ENCODE results near the gene C2orf92.
A peak's percentile ranks its signal among the peaks of the same experiment; 100 is the strongest.

Gene C2orf92

DNA sequence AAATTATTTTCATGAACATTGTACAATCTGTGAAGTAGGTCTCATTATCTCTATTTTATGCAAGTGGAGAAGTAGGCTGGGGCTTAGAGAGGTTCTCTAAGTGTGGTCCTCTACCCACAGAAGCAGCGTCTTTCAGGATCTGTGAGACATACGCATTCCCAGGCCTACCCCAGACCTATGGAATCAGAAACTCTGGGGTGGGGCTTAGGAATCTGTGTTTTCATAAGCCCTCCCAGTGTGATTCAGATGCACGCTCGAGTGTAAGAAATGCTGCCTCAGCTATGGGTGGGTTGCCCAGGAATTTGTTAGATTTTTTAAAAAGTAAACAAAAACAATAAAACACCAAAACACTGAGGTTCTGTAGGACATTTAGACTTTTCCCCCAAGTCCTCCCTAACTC lies 29.0 kb downstream of the C2orf92 start:
- H3K4me3 ChIP-seq (ENCODE audit: low read length): no peak overlapping the region
- DNase-seq (ENCODE audit: low read depth): no peak
- TF ChIP-seq, protein P1, sequence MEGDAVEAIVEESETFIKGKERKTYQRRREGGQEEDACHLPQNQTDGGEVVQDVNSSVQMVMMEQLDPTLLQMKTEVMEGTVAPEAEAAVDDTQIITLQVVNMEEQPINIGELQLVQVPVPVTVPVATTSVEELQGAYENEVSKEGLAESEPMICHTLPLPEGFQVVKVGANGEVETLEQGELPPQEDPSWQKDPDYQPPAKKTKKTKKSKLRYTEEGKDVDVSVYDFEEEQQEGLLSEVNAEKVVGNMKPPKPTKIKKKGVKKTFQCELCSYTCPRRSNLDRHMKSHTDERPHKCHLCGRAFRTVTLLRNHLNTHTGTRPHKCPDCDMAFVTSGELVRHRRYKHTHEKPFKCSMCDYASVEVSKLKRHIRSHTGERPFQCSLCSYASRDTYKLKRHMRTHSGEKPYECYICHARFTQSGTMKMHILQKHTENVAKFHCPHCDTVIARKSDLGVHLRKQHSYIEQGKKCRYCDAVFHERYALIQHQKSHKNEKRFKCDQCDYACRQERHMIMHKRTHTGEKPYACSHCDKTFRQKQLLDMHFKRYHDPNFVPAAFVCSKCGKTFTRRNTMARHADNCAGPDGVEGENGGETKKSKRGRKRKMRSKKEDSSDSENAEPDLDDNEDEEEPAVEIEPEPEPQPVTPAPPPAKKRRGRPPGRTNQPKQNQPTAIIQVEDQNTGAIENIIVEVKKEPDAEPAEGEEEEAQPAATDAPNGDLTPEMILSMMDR (conservative IDR thresholded peaks at IDR 0.05; ENCODE audit: low read length): no peak

DNA sequence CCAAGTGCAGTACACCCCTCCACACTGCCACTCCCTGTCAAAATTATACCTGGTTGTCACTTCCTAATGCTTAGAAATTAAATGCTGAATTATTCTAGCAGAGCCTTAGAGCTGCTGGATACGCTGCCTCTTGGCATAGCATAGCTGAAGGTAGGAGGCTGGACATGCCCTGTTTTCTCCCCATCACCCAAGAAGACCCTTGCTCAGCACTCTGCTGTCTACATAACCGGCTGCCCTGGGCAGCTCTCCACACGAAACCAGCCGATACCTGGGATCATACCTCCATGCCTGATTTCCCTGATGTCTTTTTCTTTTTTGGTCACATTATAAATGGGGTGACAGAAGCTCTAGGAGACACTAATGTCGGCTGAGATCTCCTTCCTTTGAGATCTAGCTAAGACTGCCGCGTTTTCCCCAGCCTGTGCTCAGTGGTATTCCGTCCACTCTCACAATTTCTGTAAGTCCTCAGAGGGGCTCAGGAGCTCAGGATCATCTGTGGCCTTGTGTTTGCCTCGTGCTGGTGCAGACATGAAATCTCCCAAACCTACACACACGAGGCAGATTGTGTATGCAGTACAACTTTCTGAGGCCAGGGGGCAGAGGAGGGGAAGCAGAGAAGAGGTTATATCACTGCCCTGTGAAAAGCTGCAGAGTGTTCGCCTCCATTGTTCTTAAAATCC lies 30.4 kb downstream of the C2orf92 start:
- peak; percentile 62 for DNase-seq (ENCODE audit: low read depth)
- H3K4me3 ChIP-seq (ENCODE audit: low read length): no peak overlapping the region
- TF ChIP-seq, protein P1 (conservative IDR thresholded peaks at IDR 0.05; ENCODE audit: low read length): peak; percentile 88

DNA sequence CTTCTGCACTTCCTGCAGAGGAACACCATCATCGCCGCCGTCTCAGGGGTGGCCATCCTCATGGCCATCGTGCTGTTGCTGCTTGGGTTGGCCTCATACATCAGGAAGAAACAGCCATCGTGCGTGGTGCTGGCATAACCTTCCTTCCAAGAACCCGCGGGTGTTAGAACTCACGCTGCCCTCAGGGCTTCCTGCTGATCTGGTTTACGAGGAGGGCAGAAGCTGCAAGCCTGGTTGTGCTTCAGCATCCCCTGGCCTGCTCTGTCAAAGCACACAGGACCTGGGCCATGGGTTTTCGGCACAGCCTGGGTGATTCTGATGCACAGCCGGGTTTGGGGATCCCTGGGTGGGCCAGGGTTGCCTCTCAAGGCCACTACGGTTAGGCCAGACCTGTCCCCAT lies 31.7 kb downstream of the C2orf92 start:
- DNase-seq (ENCODE audit: low read depth): no peak
- no peak overlapping the region for H3K4me3 ChIP-seq (ENCODE audit: low read length)
- TF ChIP-seq, protein P1 (conservative IDR thresholded peaks at IDR 0.05; ENCODE audit: low read length): no peak

DNA sequence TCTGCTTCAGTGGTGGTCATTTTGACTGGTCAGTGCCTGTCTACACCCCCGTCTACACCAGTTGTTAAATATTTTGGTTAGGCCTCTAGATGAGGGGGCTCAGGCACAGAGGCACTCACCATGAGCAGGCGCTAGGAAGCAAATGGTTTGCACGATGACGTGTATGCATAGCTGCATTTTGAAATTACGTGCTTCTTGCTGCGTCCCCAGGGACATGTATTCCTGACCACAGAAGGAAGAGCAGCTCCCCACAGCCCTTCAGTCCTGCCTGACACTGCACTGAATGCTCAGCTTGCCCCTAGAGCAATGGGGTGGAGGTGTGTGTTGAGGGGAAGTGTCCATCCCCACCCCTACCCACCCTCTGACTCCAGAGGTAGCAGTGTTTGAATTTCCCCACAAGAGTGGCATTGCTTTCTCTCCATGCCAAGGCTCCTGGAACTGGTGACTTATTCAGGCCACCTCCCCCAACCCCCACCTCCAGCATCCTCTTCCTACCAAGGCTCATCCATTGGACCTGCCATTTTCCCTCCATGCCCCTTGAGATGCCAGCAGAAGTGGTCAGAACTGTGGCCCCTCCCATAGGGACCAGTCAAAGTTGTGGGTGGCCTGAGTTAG lies 32.4 kb downstream of the C2orf92 start:
- H3K4me3 ChIP-seq (ENCODE audit: low read length): no peak overlapping the region
- TF ChIP-seq, protein P1 (conservative IDR thresholded peaks at IDR 0.05; ENCODE audit: low read length): no peak
- peak; percentile 8 for DNase-seq (ENCODE audit: low read depth)

DNA sequence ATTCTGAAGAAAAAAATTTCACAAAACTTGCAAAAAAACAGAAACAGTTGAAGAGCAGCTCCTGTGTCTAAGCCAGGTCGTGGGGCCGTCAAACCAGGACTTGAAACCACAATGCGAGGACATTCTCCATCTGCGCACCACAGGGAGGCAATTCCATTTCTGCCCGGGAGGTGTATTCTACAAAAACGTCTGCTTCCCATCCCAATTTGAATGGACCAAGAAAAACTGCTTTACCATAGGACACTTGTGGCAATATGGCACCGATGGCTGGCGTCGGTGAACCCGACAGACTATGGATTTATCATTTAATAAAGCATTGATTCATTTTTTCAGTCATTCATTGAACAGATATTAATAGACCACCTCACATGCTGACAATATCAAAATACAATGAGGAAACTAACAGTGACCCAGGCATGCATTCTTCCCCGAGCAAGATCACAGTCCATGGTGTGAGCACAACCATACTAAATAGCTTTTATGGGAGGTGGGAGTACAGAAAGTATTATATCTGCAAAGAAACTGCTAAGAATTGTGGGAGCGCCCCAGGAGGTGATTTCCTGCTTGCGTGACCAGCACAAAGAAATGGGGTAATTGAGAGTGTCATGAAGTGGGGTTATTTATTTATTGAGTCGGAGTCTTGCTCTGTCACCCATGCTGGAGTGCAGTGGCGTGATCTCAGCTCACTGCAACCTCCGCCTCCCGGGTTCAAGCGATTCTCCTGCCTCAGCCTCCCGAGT lies 33.4 kb downstream of the C2orf92 start:
- DNase-seq (ENCODE audit: low read depth): no peak
- TF ChIP-seq, protein P1 (conservative IDR thresholded peaks at IDR 0.05; ENCODE audit: low read length): no peak
- no peak overlapping the region for H3K4me3 ChIP-seq (ENCODE audit: low read length)

DNA sequence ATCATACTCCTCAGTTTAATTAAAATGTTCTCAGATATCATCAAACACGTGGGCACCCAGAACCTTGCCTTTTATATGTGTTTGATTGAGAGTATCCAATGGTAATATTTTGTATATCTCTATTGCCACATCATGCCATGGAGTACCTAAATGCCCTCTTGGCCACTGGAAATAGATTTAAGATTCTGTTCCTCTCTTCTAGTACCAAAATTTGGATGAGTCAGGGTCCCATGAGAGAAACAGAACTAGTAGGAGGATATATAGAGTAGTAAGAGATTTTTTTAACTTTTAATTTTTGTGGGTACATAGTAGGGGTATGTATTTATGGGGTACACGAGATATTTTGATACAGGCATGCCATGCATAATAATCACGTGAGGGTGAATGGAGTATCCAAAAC lies 34.2 kb downstream of the C2orf92 start:
- TF ChIP-seq, protein P1 (conservative IDR thresholded peaks at IDR 0.05; ENCODE audit: low read length): no peak
- no peak for DNase-seq (ENCODE audit: low read depth)

More for the DNA sequence above, 34.2 kb downstream of the C2orf92 start:
- no peak overlapping the region for H3K4me3 ChIP-seq (ENCODE audit: low read length)

Data from AG10803 (cell line).